ENCODE measurements around the gene IGHMBP2.

GRCh38 chr11:68927280-68928135, 23.8 kb downstream of the IGHMBP2 start:
- TF ChIP-seq CTCF (IDR thresholded peaks at IDR 0.05) (no peak), POLR2A (IDR thresholded peaks at IDR 0.05) (no peak)
